HL-60 (cell line): ENCODE results near the gene ANKH.

Experiments
- DNase-seq, 2 experiments: peaks; one replicate each; pipeline ENCODE4 v3.0.0-alpha.2; 2010 to 2020; ENCODE audit warnings: low read depth in 1 of 2, low spot score in 1 of 2
- H3K27ac ChIP-seq: fragments of 250-450 bp; sonication (Bioruptor Pico); replicated peaks from 2 replicates; pipeline ENCODE4 v1.5.1; 2020; ENCODE audit warnings: mild to moderate bottlenecking, moderate library complexity
- H3K27me3 ChIP-seq: fragments of 250-450 bp; sonication (Bioruptor Pico); 2 replicates; pipeline ENCODE4 v1.5.1; 2021; ENCODE audit warnings: mild to moderate bottlenecking, moderate library complexity; ENCODE audit not compliant: insufficient read depth, poor library complexity, severe bottlenecking
- H3K4me3 ChIP-seq: replicated peaks from 2 replicates; pipeline ENCODE4 v1.5.1; 2011; ENCODE audit warnings: mild to moderate bottlenecking, control low read depth, low read length; ENCODE audit not compliant: insufficient read depth
- CTCF ChIP-seq: IDR thresholded peaks from one replicate; pipeline ENCODE4 v1.5.1; 2011; ENCODE audit warnings: low read length, control low read depth, inconsistent platforms; ENCODE audit not compliant: insufficient read depth
- GABPA ChIP-seq: IDR thresholded peaks from 2 replicates; pipeline ENCODE4 v1.6.1; 2012; ENCODE audit warnings: low read depth
- POLR2AphosphoS5 ChIP-seq: IDR thresholded peaks from 2 replicates; pipeline ENCODE4 v1.6.1; 2012; ENCODE audit warnings: low read depth
- REST ChIP-seq: IDR thresholded peaks from 2 replicates; pipeline ENCODE4 v1.6.1; 2012; ENCODE audit warnings: low read depth; ENCODE audit not compliant: insufficient replicate concordance
- SPI1 ChIP-seq: IDR thresholded peaks from 2 replicates; pipeline ENCODE4 v1.6.1; 2012; ENCODE audit warnings: low read depth, mild to moderate bottlenecking, borderline replicate concordance

ANKH gene

GRCh38 chr5:14748180-14748900 lies 123.2 kb downstream of the ANKH start:
- TF ChIP-seq POLR2AphosphoS5 (no peak), SPI1 (no peak), REST (no peak)
- H3K27ac ChIP-seq, result no peak overlapping the region
- peaks cover 10% of the 10 kb centered on the region for H3K27me3 ChIP-seq
- DNase-seq, result no peak
- no peak overlapping the region for H3K4me3 ChIP-seq

GRCh38 chr5:14745753-14746152 lies 125.8 kb downstream of the ANKH start:
- Histone ChIP-seq H3K4me3 (no peak overlapping the region), H3K27me3 (peaks cover 6% of the 10 kb centered on the region), H3K27ac (no peak overlapping the region)
- DNase-seq, result no peak
- TF ChIP-seq CTCF (no peak), POLR2AphosphoS5 (no peak), SPI1 (no peak), GABPA (no peak), REST (no peak)

GRCh38 chr5:14745188-14745563 lies 126.4 kb downstream of the ANKH start:
- Histone ChIP-seq H3K27me3 (peaks cover 6% of the 10 kb centered on the region), H3K27ac (no peak overlapping the region), H3K4me3 (no peak overlapping the region)
- TF ChIP-seq CTCF (no peak), REST (no peak), GABPA (no peak), POLR2AphosphoS5 (no peak), SPI1 (no peak)
- no peak for DNase-seq
